Measurements from ENCODE around the gene THOC3.
"Not testable (repeated sequence)": the region's sequence is repeated elsewhere in the genome, so short reads cannot be mapped to it uniquely, and the experiment has no call there.

- TF ChIP-seq CTCF (IDR thresholded peaks at IDR 0.05; ENCODE audit: low read depth, low read length, missing input control); ATF3 (IDR thresholded peaks at IDR 0.05); YY1 (IDR thresholded peaks at IDR 0.05); GABPA (IDR thresholded peaks at IDR 0.05 in 1 of 2, conservative IDR thresholded peaks at IDR 0.05 in 1 of 2); MAX (IDR thresholded peaks at IDR 0.05); FOXA1 (IDR thresholded peaks at IDR 0.05); RXRA (IDR thresholded peaks at IDR 0.05); RAD21 (IDR thresholded peaks at IDR 0.05); ZBTB33 (IDR thresholded peaks at IDR 0.05); REST (IDR thresholded peaks at IDR 0.05): not testable (repeated sequence)
Observed at GRCh38 chr5:175928752-175929151, 39.4 kb downstream of the THOC3 start.

Data from liver (tissue), 3 donors.